Colonic mucosa (tissue), 4 donors: Measurements from ENCODE around the gene ZSWIM4. TPM values are rescaled to one million over a fixed set of nuclear protein-coding genes. Genes with fewer than 3 reads are reported as not detected.

Experiments used
- DNase-seq: peaks from one replicate; pipeline ENCODE4 v3.0.0-alpha.2; 2020
- H3K27ac ChIP-seq: fragments of 200-600 bp; one replicate; pipeline ENCODE4 v1.8.0; 2021
- H3K27me3 ChIP-seq: fragments of 200-600 bp; one replicate; pipeline ENCODE4 v1.8.0; 2021
- H3K36me3 ChIP-seq: fragments of 200-600 bp; one replicate; pipeline ENCODE4 v1.8.0; 2021
- H3K4me1 ChIP-seq: fragments of 200-600 bp; one replicate; pipeline ENCODE4 v1.8.0; 2021; ENCODE audit warnings: mild to moderate bottlenecking
- H3K4me3 ChIP-seq: fragments of 200-600 bp; one replicate; pipeline ENCODE4 v1.8.0; 2021
- H3K9ac ChIP-seq, 2 donors: one replicate each; pipeline ENCODE4 v1.7.0; 2013; ENCODE audit warnings: control low read depth in 2 of 2, low read depth in 2 of 2, low read length in 2 of 2
- H3K9me3 ChIP-seq: fragments of 200-600 bp; one replicate; pipeline ENCODE4 v1.8.0; 2021
- CTCF ChIP-seq: fragments of 200-600 bp; IDR thresholded peaks from one replicate; pipeline ENCODE4 v1.8.0; 2022; ENCODE audit warnings: antibody characterized with exemption, mild to moderate bottlenecking
- intact Hi-C: fragments of 100-400 bp; cut with DNase I; formaldehyde crosslinking; loops from one replicate; pipeline ENCODE4 v1.14.1; 2022
- total RNA-seq, 2 donors: library from RNA; stranded (reverse); fragmentation: NEBNext Ultra II Directional in 1 of 2; extraction: Animal tissue kit (Norgen Biotek cat#: 25700) in 1 of 2; gene quantifications; one replicate each; pipeline ENCODE4 v1.2.1, GENCODE V29; 2021
- donor health status: healthy.
- donor health status: DM: no; HTN: no; CAD: no.
- donor health status: DM: no; HTN: no; CAD: no.

ZSWIM4 gene
- total RNA-seq, 2 donors from 2014 or later = 2.9 to 4.3 TPM

- DNase-seq = no peak
- intact Hi-C loops = no loop called here
- Histone ChIP-seq H3K9me3 (no peaks in the 10 kb centered on the region), H3K4me1 (no peaks in the 10 kb centered on the region), H3K36me3 (peaks cover 23% of the 10 kb centered on the region), H3K27ac (no peak overlapping the region), H3K4me3 (no peak overlapping the region), H3K27me3 (no peaks in the 10 kb centered on the region), H3K9ac (no peak overlapping the region)
- TF ChIP-seq CTCF = no peak
Measured at GRCh38 chr19:13757805-13758772, 37.2 kb upstream of the ZSWIM4 start.

GRCh38 chr19:13758795-13759194 is 36.4 kb upstream of the ZSWIM4 start:
- no peaks in the 10 kb centered on the region for H3K27me3 ChIP-seq
- H3K27ac ChIP-seq = no peak overlapping the region
- no peak for DNase-seq
- no peak overlapping the region for H3K9ac ChIP-seq
- H3K4me3 ChIP-seq = no peak overlapping the region
- H3K9me3 ChIP-seq = no peaks in the 10 kb centered on the region
- H3K4me1 ChIP-seq = no peaks in the 10 kb centered on the region
- intact Hi-C loops = no loop called here
- peaks cover 23% of the 10 kb centered on the region for H3K36me3 ChIP-seq
- TF ChIP-seq CTCF = no peak

- intact Hi-C loops = no loop called here
- Histone ChIP-seq H3K27me3 (no peaks in the 10 kb centered on the region), H3K36me3 (peaks cover 10% of the 10 kb centered on the region), H3K27ac (no peak overlapping the region), H3K4me1 (no peaks in the 10 kb centered on the region), H3K9ac (no peak overlapping the region), H3K9me3 (no peaks in the 10 kb centered on the region), H3K4me3 (no peak overlapping the region)
- no peak for DNase-seq
- TF ChIP-seq CTCF = no peak
Measured at GRCh38 chr19:13761423-13761822, 33.8 kb upstream of the ZSWIM4 start.

GRCh38 chr19:13762635-13763235 is 32.5 kb upstream of the ZSWIM4 start:
- Histone ChIP-seq H3K36me3 (peaks cover 10% of the 10 kb centered on the region), H3K27me3 (no peaks in the 10 kb centered on the region), H3K27ac (no peak overlapping the region), H3K4me1 (no peaks in the 10 kb centered on the region), H3K9me3 (no peaks in the 10 kb centered on the region), H3K9ac (no peak overlapping the region), H3K4me3 (no peak overlapping the region)
- no peak for TF ChIP-seq CTCF
- no peak for DNase-seq
- intact Hi-C loops = no loop called here

GRCh38 chr19:13763265-13763664 is 32.0 kb upstream of the ZSWIM4 start:
- no peak for TF ChIP-seq CTCF
- no peak for DNase-seq
- Histone ChIP-seq H3K4me3 (no peak overlapping the region), H3K4me1 (no peaks in the 10 kb centered on the region), H3K9me3 (no peaks in the 10 kb centered on the region), H3K27me3 (no peaks in the 10 kb centered on the region), H3K9ac (no peak overlapping the region), H3K27ac (no peak overlapping the region), H3K36me3 (peaks cover 10% of the 10 kb centered on the region)
- intact Hi-C loops = no loop called here
